ENCODE data around the gene SH3BP5L. TPM values are rescaled to one million over a fixed set of nuclear protein-coding genes. Genes with fewer than 3 reads are reported as not detected.
"Not testable (repeated sequence)": the region's sequence is repeated elsewhere in the genome, so short reads cannot be mapped to it uniquely, and the experiment has no call there.

The SH3BP5L gene
- total RNA-seq, 2 donors from 2014 or later: 23.3 to 35.3 TPM

DNA sequence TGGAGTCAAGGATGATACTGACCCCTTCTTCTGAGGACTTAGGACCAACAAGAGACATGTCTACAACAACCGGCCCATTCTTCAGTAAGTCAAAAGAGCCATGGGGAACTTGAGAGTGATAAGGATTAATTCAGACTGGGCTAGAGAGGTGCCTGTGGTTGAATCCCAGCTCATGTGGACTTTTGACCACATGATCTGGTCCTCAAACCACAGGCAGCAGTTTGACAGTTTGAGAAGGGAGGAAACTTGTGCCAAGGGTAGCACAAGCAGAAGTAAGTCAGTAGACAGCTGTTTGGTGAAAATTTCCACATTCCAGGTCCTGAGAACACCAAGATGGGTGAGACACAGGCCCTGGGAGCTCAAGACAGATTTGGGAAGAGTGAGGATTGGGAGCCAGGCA, 19.8 kb downstream of the SH3BP5L start:
- DNase-seq (ENCODE audit: low spot score): no peak
- intact Hi-C loops (cut with DNase I): loop anchor here (2.0 to 5.0 kb wide), 2 partner anchors 109 to 183 kb away; no protein-coding TSS in a partner anchor
- no peaks in the 10 kb centered on the region for H3K9me3 ChIP-seq
- H3K4me1 ChIP-seq (replicated peaks): no peaks in the 10 kb centered on the region
- TF ChIP-seq POLR2A (IDR thresholded peaks at IDR 0.05) (no peak), POLR2AphosphoS5 (IDR thresholded peaks at IDR 0.05) (no peak)
- TF ChIP-seq, protein P1, sequence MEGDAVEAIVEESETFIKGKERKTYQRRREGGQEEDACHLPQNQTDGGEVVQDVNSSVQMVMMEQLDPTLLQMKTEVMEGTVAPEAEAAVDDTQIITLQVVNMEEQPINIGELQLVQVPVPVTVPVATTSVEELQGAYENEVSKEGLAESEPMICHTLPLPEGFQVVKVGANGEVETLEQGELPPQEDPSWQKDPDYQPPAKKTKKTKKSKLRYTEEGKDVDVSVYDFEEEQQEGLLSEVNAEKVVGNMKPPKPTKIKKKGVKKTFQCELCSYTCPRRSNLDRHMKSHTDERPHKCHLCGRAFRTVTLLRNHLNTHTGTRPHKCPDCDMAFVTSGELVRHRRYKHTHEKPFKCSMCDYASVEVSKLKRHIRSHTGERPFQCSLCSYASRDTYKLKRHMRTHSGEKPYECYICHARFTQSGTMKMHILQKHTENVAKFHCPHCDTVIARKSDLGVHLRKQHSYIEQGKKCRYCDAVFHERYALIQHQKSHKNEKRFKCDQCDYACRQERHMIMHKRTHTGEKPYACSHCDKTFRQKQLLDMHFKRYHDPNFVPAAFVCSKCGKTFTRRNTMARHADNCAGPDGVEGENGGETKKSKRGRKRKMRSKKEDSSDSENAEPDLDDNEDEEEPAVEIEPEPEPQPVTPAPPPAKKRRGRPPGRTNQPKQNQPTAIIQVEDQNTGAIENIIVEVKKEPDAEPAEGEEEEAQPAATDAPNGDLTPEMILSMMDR (IDR thresholded peaks at IDR 0.05): no peak
- H3K27ac ChIP-seq: no peak overlapping the region
- no peaks in the 10 kb centered on the region for H3K36me3 ChIP-seq
- H3K27me3 ChIP-seq (replicated peaks; ENCODE audit: insufficient read depth): no peaks in the 10 kb centered on the region
- WGBS: 57% methylated on average over 1 of the region's 1 CpG
- H3K4me3 ChIP-seq: no peak overlapping the region

DNA sequence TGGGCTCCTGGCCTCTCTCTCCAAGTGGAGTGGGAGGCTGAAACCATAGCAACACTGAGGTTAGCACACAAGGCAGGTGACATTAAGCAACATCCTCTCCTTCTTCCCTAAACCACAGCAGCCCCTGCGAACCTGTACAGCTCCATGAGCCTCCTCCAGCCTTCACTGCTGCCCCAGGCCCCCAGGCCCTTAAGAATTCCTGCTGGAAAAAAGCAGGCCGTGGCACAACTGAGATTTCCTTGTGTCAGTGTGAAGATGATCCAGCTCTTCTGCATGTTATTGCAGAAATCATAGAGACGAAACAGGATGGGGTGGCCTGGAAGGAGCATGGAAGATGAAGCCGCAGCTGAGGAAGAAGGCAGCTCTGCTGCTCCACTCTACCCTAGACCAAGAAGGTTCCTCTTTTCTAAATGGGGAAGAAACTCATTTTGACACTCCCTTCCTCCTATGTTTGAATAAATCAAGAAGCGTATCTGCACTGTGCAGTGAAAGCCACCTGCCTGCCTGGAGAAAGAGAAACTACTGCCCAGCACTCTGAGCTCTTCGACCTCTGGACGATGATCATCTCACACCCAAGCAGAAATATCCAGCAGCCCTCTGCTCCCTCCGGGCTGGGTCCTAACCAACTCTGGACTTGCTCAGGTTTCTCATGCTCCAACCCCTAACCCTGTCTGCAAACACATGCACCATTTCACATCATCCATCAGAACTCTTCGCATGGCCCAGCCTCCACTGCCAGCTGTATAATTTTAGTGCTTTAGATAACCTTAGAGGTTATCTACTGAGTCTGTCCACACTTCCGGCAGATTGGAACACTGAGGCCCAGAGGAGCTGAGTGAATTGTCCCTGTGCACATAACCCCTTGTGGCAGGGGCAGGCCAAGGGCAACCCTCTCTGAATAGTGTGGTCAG, 20.7 kb downstream of the SH3BP5L start:
- TF ChIP-seq POLR2AphosphoS5 (IDR thresholded peaks at IDR 0.05): no peak
- TF ChIP-seq, protein P1 (IDR thresholded peaks at IDR 0.05): no peak
- no peak for TF ChIP-seq POLR2A (IDR thresholded peaks at IDR 0.05)
- Histone ChIP-seq H3K9me3 (no peaks in the 10 kb centered on the region), H3K4me1 (replicated peaks) (peaks cover 2% of the 10 kb centered on the region), H3K27me3 (replicated peaks; ENCODE audit: insufficient read depth) (no peaks in the 10 kb centered on the region), H3K4me3 (no peak overlapping the region), H3K27ac (no peak overlapping the region), H3K36me3 (no peaks in the 10 kb centered on the region)
- intact Hi-C loops (cut with DNase I): loop anchor here (5.0 kb wide), 1 partner anchor 108 kb away; no protein-coding TSS in a partner anchor
- DNase-seq (ENCODE audit: low spot score): no peak
- WGBS: 73% methylated on average over 10 of the region's 10 CpGs

DNA sequence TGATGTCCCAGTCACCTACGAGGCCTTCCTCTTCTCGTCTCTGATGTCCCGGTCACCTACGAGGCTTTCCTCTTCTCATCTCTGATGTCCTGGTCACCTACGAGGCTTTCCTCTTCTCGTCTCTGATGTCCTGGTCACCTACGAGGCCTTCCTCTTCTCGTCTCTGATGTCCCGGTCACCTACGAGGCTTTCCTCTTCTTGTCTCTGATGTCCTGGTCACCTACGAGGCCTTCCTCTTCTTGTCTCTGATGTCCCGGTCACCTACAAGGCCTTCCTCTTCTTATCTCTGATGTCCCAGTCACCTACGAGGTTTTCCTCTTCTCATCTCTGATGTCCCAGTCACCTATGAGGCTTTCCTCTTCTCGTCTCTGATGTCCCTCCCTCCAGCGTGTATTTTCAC, 22.2 kb downstream of the SH3BP5L start:
- H3K27ac ChIP-seq; H3K9me3 ChIP-seq; H3K4me1 ChIP-seq (replicated peaks); DNase-seq (ENCODE audit: low spot score); H3K4me3 ChIP-seq; H3K27me3 ChIP-seq (replicated peaks; ENCODE audit: insufficient read depth); intact Hi-C loops (cut with DNase I); H3K36me3 ChIP-seq: not testable (repeated sequence)
- 88% methylated on average over 15 of the region's 15 CpGs for WGBS

DNA sequence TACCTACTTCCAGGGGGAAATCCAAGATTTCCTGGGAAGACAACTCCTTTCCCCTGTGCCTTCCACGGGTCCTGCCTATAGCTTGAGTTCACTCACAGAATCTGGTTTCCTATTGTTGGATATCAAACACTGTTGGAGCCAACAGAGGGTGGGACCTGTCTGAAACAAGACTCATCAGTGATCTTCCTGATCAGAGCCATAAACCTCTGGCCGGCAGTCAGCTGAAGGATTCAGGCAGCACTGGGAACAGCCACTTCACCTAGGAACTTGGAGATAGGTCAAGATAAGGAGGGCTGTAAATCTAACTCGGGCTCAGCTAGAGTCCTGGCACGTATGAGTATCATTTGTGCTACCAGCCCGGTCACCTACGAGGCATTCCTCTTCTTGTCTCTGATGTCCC, 23.3 kb downstream of the SH3BP5L start:
- 59% methylated on average over 6 of the region's 6 CpGs for WGBS
- H3K36me3 ChIP-seq: no peaks in the 10 kb centered on the region
- no peaks in the 10 kb centered on the region for H3K9me3 ChIP-seq
- DNase-seq (ENCODE audit: low spot score): no peak
- no peaks in the 10 kb centered on the region for H3K27me3 ChIP-seq (replicated peaks; ENCODE audit: insufficient read depth)
- H3K27ac ChIP-seq: no peak overlapping the region
- peaks cover 2% of the 10 kb centered on the region for H3K4me1 ChIP-seq (replicated peaks)
- intact Hi-C loops (cut with DNase I): no loop called here
- no peak overlapping the region for H3K4me3 ChIP-seq
- TF ChIP-seq POLR2AphosphoS5 (IDR thresholded peaks at IDR 0.05) (no peak), POLR2A (IDR thresholded peaks at IDR 0.05) (no peak)
- TF ChIP-seq, protein P1 (IDR thresholded peaks at IDR 0.05): no peak

DNA sequence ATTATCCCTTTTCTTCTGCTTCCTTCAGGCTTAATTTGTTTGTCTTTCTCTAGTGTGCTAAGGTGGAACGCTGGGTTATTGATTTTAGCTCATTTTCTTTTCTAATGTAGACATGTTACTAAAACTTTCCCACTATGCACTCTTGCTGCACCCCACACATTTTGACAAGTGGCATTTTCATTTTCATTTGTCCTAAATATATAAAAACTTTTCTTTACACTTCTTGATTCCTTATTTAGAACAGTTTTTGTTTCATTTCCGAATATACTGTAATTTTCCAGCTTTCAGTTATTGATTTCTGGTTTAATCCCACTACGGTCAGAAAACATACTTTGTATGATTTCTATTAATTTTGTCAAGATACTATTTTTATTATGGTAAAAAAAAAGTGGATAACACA, 25.3 kb downstream of the SH3BP5L start:
- 72% methylated on average over 3 of the region's 3 CpGs for WGBS
- no peak overlapping the region for H3K4me3 ChIP-seq
- H3K27ac ChIP-seq: no peak overlapping the region
- peaks cover 2% of the 10 kb centered on the region for H3K4me1 ChIP-seq (replicated peaks)
- intact Hi-C loops (cut with DNase I): no loop called here
- TF ChIP-seq, protein P1 (IDR thresholded peaks at IDR 0.05): no peak
- TF ChIP-seq POLR2A (IDR thresholded peaks at IDR 0.05) (no peak), POLR2AphosphoS5 (IDR thresholded peaks at IDR 0.05) (no peak)
- no peaks in the 10 kb centered on the region for H3K9me3 ChIP-seq
- no peaks in the 10 kb centered on the region for H3K27me3 ChIP-seq (replicated peaks; ENCODE audit: insufficient read depth)
- no peaks in the 10 kb centered on the region for H3K36me3 ChIP-seq
- no peak for DNase-seq (ENCODE audit: low spot score)

Measured in prostate gland (tissue), 2 donors.